Posterior cingulate gyrus (tissue), 11 donors: ENCODE measurements around the gene COQ8A.
A peak's percentile ranks its signal among the peaks of the same experiment; 100 is the strongest.
"Not testable (repeated sequence)": the region's sequence is repeated elsewhere in the genome, so short reads cannot be mapped to it uniquely, and the experiment has no call there.

Source experiments
- DNase-seq, 10 donors: peaks; one replicate each; pipeline versions ENCODE4 v3.0.0 to v3.0.0-alpha.2; 2020 to 2021; ENCODE audit warnings: mixed read lengths in 3 of 10
- intact Hi-C: fragments of 100-400 bp; cut with DNase I; formaldehyde crosslinking; loops from one replicate; pipeline ENCODE4 v1.15.1; 2023

COQ8A gene

DNA sequence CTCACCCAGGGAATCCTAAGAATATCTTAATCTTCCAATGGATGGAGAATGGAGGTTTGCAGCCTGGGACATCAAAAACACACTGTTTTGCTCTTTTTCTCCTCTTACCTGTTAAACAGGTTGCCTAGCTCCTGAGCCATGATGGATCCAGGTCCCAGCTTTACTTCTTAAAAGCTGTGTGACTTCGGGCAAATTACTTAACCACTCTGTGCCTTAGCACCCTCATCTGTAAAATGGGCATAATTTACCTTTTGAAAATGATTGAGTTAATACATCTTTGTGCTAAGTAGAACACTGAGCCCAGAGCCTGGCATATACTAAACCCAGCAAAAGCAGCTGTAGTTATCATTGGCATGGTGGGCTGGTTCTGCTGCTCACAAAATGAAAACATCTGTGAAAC lies 10.2 kb downstream of the COQ8A start:
- DNase-seq, result no peak
- intact Hi-C loops, result no loop called here

DNA sequence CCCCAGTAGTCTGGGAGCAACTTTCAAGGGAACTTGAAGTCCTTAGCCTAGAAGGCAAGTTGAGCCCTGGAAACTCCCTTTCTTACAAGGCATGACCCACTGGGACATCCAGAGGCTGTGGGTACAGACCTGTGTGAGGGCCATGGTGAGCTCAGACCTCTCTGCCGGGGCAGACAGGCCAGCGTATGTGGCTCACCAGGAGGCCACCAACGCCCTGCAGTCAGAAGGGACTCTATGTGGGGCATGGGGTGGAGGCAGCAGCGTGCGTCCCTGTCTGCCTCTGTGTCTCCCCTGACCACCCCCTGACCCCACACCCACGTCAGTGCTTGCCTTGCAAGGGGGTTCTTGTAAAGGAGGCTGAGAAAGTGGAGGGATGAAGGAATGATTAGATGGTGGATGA lies 10.8 kb downstream of the COQ8A start:
- DNase-seq, result no peak
- intact Hi-C loops, result no loop called here

DNA sequence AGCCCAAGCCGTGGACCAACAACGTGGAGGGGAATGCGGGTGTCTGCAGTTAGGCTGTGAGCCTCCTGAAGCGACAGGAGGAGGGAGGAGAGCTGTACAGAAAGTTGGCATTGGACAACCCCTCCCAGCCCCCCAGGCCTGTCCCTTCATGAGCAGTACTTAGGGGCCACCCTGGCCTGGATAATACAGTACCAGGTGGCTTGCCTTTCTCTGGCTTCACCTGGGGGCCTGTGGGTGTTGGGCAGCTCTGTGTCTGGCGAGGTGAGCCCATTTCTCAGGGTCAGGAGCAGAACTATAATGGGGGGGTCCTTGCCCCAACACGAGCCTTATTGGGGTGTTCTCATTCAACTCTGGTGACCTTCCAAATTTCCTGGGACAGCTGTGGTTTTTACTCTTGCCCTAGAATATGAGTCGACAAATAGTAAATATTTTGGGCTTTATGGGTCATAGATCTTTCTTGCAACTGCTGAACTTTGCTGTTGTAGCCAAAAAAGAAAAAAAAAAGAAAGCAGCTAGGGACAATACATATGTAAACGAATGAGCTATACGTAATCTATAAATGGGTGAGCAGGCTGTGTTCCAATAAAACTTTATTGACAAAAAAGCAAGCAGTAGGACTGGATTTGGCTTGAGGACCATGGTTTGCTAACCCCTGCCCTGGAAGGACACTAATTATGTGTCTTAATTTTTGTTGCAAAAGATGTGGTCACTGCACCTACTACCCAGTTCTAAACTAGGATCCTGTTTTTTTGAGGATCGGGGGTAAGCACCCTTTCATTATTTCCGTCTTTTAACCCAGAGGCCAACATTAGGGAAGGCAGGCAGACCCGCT lies 11.4 kb downstream of the COQ8A start:
- intact Hi-C loops, result no loop called here
- DNase-seq, result no peak

DNA sequence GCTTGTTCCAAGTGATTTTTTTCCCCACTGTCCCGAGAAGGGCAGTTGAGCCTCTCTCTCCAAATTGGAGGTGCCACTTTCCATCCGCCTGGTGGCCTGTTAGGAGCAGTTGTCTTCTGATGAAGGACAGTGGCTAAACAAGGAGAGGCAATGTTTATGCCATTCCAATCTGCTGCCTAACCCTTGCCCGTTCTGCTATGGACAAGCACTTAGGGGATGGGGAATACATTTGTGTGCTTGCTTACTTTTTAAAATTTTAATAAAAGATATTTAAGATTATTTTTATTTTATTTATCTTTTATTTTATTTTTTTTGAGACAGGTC lies 12.0 kb downstream of the COQ8A start:
- intact Hi-C loops, result no loop called here
- no peak for DNase-seq

DNA sequence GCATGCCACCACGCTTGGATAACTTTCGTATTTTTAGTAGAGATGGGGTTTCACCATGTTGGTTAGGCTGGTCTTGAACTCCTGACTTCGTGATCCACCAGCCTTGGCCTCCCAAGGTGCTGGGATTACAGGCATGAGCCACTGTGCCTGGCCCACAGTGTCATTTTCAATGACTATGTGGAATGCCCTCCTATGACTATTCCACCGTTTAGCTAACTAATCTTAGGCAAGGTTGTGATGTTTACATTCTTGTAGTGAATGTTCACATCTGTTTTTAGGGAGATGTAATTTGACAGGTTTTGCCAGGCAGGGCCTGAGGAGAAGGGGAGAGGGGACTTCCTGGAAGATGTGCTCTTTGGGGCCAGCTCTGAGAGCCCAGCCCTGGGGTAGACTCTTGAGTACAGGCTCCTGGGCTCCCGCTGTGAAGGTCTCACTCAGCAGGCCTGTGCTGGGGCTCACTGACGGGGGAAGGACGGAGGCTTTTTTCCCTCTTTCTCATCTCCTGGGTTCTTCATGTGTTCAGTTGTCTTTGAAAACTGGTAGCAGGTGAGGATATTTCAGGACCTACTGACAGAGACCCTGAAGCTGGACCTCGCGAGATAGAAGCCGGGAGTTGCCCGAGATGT lies 13.2 kb downstream of the COQ8A start:
- intact Hi-C loops, result no loop called here
- no peak for DNase-seq

DNA sequence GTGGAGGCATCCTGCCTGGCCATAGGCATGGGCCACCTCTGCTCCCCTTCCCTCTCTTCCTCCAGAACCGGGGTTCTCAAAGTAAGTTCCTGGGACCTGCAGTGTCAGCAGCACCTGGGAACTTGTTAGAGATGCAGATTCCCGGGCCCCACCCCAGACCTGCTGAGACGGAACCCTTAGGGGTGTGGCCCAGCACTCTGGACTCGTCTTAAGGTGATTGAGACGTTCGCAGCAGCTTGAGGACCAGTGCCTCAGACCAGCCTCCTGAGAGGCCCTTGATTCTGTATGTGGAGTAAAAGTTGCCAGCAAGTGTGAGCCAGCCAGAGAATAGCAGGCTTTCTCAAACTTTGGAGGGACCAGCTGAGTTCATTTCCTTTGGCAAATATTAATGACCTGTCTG lies 14.2 kb downstream of the COQ8A start:
- intact Hi-C loops, result no loop called here
- DNase-seq, result no peak

DNA sequence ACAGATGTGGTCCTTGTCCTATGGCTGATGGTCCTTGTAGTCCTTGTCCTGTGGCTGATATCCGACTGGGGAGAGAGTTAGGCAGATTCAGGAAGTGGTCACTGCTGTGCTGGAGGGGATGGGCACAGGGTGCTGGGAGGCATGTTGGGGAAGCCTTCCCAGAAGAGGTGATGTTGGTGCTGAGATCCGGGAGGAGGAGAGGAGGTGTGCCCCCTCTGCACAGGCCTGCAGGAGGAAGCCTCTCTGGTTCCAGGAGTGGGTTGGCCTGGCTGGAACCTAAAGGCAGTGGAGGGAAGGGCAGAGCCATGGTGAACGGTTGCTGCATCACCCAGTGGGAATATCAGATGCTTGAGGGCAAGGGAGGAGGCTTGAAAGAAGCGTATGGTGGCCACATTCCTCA lies 14.7 kb downstream of the COQ8A start:
- intact Hi-C loops, result no loop called here
- no peak for DNase-seq

DNA sequence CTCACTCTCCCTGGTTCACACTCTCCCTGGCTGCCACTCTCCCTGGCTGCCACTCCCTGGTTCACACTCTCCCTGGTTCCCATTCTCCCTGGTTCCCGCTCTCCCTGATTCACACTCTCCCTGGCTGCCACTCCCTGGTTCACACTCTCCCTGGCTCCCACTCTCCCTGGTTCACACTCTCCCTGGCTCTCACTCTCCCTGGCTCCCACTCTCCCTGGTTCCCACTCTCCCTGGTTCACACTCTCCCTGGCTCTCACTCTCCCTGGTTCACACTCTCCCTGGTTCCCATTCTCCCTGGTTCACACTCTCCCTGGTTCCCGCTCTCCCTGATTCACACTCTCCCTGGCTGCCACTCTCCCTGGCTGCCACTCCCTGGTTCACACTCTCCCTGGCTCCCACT lies 15.8 kb downstream of the COQ8A start:
- DNase-seq, intact Hi-C loops: not testable (repeated sequence)

DNA sequence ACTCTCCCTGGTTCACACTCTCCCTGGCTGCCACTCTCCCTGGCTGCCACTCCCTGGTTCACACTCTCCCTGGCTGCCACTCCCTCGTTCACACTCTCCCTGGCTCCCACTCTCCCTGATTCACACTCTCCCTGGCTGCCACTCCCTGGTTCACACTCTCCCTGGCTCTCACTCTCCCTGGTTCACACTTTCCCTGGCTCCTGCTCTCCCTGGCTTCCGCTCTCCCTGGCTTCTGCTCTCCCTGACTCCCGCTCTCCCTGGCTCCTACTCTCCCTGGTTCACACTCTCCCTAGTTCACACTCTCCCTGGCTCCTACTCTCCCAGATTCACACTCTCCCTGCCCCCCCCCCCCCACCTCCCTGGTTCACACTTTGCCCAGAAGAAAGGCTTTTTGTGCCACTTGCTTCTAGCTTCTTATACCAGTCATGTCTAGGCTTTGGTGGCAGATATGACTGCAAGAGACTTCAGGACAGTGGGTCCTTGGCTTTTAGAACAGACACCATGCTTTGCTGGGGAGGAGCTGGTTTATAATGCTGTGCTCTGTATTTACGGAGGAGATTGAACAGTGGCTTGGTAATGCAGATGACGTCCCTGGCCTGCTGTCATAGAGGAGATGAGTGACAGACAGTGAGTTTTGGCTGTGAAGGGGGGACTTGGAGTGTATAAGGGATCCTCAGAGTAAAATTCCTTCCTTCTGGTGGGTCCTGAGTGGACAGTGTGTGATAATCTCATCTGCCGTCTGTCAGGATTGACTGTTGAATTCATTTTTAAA lies 17.0 kb downstream of the COQ8A start:
- DNase-seq, result no peak
- intact Hi-C loops, result no loop called here

DNA sequence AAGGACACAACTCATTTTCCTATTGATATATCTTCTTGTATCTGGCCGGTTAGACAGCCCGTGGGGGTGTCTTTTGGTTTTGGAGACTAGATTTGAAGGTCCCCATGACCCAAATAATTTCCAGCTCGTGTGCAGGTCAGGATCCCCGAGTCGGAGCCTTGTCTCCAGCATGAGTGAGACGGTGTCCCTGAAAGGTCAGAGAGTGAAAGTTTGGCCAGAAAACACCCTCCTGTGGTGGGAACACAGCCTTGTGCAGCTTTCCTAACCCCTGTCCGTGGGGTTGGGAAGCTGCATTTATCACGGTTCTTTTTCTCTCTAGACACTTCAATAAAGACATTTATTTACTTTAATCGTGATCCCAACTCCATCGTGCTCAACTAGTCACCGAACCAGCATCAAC lies 17.6 kb downstream of the COQ8A start:
- intact Hi-C loops, result no loop called here
- DNase-seq, result no peak

DNA sequence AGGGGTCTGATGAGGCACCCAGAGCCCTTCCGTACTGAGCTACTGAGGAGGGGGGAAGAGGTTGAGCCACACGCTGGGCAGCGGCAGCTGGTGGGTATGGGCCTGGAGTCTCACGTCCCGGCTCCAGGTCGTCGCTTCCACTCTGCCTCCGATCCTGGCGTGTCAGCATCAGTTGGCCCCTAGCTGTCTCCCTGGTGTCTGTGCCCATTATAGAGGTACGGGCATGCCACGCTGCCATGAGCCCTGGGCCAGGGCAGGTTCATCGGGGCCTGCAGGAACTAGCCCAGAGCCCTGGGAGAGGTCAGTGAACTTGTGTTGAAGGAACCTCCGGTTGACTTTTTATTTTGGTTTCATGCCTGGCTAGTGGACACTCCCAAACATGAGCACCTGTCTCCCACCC lies 18.2 kb downstream of the COQ8A start:
- intact Hi-C loops, result no loop called here
- DNase-seq, result no peak

DNA sequence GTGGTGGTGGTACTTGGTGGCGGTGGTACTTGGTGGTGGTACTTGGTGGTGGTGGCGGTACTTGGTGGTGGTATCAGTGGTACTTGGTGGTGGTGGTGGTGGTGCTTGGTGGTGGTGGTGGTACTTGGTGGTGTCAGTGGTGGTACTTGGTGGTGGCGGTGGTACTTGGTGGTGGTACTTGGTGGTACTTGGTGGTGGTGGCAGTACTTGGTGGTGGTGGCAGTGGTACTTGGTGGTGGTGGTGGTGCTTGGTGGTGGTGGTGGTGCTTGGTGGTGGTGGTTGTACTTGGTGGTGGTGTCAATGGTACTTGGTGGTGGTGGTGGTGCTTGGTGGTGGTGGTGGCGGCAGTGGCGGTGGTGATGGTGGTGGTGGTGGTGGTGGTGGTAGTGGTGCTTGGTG lies 20.2 kb downstream of the COQ8A start:
- no peak for DNase-seq
- intact Hi-C loops, result no loop called here

DNA sequence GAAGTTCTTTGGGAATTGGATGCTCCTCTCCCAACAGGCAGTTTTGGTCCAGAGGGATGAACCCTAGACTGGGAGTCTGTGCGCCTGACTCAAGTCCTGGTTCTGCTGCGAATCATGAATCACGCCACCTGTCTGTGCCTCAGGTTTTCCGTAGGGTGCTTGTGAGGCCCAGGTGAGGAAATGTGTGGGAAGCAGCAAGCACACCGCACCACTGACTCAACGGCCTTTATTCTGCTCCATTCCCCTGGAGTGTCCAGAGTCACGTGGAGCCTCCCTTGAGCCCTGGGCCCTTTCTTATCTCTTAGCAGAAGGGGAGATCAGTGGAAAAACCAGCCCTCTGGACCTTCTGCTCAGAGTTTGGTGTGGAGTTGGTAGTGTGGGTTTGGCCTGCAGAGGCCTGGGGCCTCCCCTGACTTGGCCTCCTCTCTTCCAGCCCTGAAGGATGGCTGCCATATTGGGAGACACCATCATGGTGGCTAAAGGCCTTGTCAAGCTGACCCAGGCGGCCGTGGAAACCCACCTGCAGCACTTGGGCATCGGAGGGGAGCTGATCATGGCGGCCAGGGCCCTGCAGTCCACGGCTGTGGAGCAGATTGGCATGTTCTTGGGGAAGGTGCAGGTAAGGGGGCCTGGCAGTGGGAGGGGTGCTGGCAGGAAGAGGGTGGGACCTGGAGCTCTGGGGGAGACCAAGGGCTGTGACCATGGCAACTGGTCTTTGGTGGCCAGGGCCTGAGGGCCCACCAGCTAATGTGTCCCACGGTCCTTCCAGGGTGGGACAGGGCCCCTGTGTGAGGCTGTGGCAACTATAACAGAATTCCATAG lies 21.1 kb downstream of the COQ8A start:
- intact Hi-C loops, result no loop called here
- DNase-seq, result no peak

DNA sequence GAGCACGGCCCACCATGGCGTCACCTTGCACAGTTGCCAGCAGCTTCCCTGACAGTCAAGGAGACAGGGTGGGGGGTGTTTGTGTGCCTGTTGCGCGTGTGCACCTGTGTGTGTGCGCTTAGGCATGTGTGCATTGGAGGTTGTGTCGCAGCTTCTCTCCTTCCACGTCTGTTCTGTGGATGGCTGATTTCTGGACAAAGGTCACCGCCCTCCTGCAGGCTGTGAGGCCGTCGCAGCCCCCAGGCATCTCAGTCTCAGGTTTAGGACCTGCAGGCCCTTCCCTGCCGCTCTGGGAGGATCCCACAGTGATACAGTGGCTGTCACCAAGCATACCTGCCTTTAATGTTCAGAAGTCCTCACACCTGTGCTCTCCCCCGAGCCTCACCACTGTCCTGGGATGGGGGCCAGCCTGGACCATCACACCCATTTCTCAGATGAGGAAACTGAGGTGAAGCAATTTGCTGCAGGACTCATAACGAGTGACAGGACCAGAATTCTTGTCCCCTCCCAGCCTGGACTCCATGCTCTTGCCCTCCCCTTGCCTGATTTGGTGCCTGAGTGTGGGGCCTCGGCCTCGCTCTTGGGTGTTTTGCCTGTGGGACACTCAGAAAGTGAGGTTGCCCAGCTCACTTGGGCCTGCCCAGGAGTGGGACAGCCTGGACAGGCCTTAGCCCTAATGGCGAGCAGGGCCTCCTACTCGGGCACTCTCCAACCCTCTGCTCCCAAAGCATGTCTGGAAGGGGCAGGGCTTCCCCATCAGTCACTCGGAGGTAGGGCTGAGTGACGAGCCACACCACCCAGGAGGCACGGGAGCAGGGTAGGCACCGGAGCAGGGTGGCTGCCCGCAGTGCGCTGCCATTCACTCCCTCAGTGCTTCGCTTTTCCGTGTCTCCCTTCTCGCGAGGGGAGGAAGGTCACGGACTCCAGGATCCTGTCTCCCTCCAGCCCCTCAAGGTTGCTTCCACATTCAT lies 22.6 kb downstream of the COQ8A start:
- intact Hi-C loops, result no loop called here
- DNase-seq, result peak in 2 of 10 donors; percentile 46 to 68

DNA sequence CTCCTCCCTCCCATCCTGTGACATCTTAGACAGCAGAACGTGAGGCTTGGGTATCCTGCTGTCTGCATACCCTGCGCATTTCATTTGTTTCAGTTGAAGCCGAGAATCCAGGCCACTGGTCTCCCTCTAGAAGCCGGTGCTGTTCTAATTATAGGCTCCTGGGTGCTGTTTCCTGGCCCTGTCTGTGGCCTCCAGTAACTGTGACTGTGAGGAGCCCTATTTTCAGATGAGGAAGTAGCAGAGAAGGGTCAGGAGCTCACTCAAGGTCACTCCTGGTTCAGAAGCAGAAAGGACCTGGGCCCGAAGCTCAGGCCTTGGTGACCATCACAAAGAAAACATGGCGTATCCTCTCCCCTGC lies 24.0 kb downstream of the COQ8A start:
- intact Hi-C loops, result no loop called here
- DNase-seq, result no peak

DNA sequence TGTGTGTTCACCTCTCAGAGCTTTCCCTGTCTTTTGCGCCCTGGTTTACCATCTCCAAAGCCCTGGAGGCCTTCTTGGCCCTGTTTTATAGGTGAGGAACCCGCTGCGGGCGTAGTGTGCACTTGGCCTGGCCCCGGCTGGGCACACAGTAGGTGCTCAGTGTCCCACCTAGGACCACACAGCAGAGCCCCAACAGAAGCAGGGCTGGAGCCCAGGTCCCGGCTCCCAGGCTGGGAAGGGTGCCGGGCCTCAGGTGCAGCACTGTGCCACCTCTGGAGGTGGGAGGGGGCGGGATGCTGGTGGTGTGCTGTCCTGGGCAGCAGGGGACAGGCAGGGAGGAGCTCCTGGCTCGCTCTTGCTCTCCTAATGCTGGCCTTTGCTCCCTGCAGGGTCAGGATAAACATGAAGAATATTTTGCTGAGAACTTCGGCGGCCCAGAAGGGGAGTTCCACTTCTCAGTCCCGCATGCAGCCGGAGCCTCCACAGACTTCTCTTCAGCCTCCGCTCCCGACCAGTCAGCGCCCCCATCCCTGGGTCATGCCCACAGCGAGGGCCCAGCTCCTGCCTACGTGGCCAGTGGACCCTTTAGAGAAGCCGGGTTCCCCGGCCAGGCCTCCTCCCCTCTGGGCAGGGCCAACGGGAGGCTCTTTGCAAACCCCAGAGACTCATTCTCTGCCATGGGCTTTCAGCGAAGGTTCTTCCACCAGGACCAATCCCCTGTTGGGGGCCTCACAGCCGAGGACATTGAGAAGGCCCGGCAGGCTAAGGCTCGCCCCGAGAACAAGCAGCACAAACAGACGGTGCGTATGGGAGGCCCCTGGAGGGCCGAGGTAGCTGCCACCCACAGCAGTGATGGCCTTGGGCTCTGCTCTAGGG lies 24.8 kb downstream of the COQ8A start:
- intact Hi-C loops, result no loop called here

DNA sequence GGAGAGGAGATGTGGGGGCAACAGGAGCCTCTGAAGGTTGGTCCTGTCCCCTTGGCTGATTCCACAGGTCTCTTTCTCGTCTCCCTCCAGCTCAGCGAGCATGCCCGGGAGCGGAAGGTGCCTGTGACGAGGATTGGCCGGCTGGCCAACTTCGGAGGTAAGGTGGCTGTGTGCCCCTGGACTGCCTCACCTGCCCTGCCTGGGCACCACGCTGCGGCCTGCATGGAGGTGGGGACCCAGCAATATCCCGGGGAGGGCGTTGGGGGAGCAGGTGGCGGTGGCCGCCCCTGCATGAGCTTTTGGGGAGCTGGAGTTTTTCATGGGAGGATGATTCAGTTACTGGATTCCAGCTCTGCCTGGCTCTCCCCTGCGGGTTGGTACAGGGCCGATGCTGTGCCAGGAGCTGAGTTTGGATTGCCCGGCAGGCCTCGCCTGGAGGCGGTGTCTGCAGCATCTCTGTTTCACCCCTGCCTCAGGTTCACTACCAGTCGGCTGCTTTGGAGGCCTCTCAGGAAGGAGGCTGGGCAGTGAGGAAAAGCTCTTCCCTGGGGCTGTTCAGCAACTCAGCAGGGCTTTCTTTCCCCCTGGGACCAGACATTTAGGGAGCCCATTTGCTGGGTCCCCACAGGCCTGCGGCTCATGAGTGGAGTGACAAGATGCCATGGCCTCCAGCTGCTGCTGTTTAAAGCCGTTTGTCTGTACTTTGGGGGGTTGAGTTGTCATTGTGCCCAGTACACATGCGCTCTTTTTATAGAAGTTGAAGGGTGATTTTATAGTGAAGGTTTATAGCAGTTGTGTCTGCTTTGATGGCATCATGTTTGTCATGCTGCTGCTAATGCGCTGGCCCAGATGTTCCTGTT lies 25.7 kb downstream of the COQ8A start:
- DNase-seq, result peak in 2 of 10 donors; percentile 88 to 92
- intact Hi-C loops, result no loop called here

More for the DNA sequence above, 24.8 kb downstream of the COQ8A start:
- peak in 2 of 10 donors; percentile 83 to 86 for DNase-seq

DNA sequence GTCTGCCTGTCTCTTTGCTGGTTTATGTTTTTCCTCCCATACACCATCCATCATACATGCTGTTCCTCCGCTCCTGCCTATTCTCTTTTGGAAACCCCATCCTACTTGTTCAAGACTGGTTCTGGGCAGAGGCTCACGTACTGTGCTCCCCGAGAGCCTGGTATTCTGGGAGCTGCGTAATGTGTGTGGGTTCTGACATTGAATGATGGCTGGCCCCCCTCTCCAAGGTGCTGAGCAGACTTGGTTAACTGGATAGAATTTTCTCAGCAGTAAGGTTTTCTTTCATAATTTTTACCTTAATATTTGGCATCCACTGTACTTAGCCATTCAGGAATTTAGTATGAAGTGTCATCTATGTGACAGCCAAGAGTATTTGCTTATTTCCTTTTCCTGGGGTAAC lies 26.6 kb downstream of the COQ8A start:
- intact Hi-C loops, result no loop called here

More for the DNA sequence above, 26.6 kb downstream of the COQ8A start:
- peak in 1 of 10 donors; percentile 60 for DNase-seq
